GM19351 (cell line): Measurements from ENCODE around the gene A1CF.
"Not testable (repeated sequence)": the region's sequence is repeated elsewhere in the genome, so short reads cannot be mapped to it uniquely, and the experiment has no call there.

Experiments
- ATAC-seq: cut with Tn5 transposase; IDR thresholded peaks from one replicate; pipeline ENCODE4 v1.9.1; 2021; ENCODE audit warnings: mild to moderate bottlenecking, moderate library complexity; ENCODE audit not compliant: unreplicated experiment

A1CF gene

GRCh38 chr10:50885097-50885859 lies at the start of gene A1CF:
A1CF (minus strand) TSS chr10:50885627; CDS start chr10:50859940, 25,687 bp downstream.
- ATAC-seq, result no peak

- ATAC-seq, result no peak
These were observed 46.6 kb upstream of the A1CF start for GRCh38 chr10:50931948-50932431.

GRCh38 chr10:50929670-50930069 lies 44.2 kb upstream of the A1CF start:
- ATAC-seq, result peak; percentile 86

GRCh38 chr10:50928190-50928552 lies 42.7 kb upstream of the A1CF start:
- ATAC-seq, result no peak

GRCh38 chr10:50927522-50928189 lies 42.2 kb upstream of the A1CF start:
- ATAC-seq, result no peak

- not testable (repeated sequence) for ATAC-seq
These were observed 38.0 kb upstream of the A1CF start for GRCh38 chr10:50923471-50923870.

- ATAC-seq, result no peak
These were observed 33.6 kb upstream of the A1CF start for GRCh38 chr10:50919010-50919409.

- ATAC-seq, result no peak
These were observed 33.1 kb upstream of the A1CF start for GRCh38 chr10:50918529-50918928.

GRCh38 chr10:50917486-50917885 lies 32.1 kb upstream of the A1CF start:
- ATAC-seq, result no peak

GRCh38 chr10:50909334-50910014 lies 24.0 kb upstream of the A1CF start:
- no peak for ATAC-seq

- no peak for ATAC-seq
These were observed 22.9 kb upstream of the A1CF start for GRCh38 chr10:50908366-50908765.

GRCh38 chr10:50905797-50906196 lies 20.4 kb upstream of the A1CF start:
- not testable (repeated sequence) for ATAC-seq

- no peak for ATAC-seq
These were observed 11.3 kb upstream of the A1CF start for GRCh38 chr10:50896721-50897120.

- no peak for ATAC-seq
These were observed 8.9 kb upstream of the A1CF start for GRCh38 chr10:50894312-50894711.

GRCh38 chr10:50892467-50892866 lies 7.0 kb upstream of the A1CF start:
- no peak for ATAC-seq

- no peak for ATAC-seq
These were observed 1.1 kb downstream of the A1CF start for GRCh38 chr10:50884302-50884701.

GRCh38 chr10:50883629-50884028 lies 1.8 kb downstream of the A1CF start:
- ATAC-seq, result no peak

- no peak for ATAC-seq
These were observed 2.9 kb downstream of the A1CF start for GRCh38 chr10:50882540-50882983.

GRCh38 chr10:50881046-50881445 lies 4.4 kb downstream of the A1CF start:
- ATAC-seq, result not testable (repeated sequence)

GRCh38 chr10:50876429-50876828 lies 9.0 kb downstream of the A1CF start:
- no peak for ATAC-seq

- no peak for ATAC-seq
These were observed 10.7 kb downstream of the A1CF start for GRCh38 chr10:50874723-50875122.

GRCh38 chr10:50866317-50866716 lies 19.1 kb downstream of the A1CF start:
- no peak for ATAC-seq
